HG02981 (cell line): Measurements from ENCODE around the gene PAPOLB.

ENCODE experiments used
- ATAC-seq: cut with Tn5 transposase; IDR thresholded peaks from one replicate; pipeline ENCODE4 v1.9.1; 2021; ENCODE audit warnings: mild to moderate bottlenecking, moderate library complexity; ENCODE audit not compliant: unreplicated experiment

The PAPOLB gene

GRCh38 chr7:4825081-4825480 lies 36.7 kb downstream of the PAPOLB start:
- no peak for ATAC-seq

- ATAC-seq, result no peak
These were observed 37.6 kb downstream of the PAPOLB start for GRCh38 chr7:4824120-4824775.

DNA sequence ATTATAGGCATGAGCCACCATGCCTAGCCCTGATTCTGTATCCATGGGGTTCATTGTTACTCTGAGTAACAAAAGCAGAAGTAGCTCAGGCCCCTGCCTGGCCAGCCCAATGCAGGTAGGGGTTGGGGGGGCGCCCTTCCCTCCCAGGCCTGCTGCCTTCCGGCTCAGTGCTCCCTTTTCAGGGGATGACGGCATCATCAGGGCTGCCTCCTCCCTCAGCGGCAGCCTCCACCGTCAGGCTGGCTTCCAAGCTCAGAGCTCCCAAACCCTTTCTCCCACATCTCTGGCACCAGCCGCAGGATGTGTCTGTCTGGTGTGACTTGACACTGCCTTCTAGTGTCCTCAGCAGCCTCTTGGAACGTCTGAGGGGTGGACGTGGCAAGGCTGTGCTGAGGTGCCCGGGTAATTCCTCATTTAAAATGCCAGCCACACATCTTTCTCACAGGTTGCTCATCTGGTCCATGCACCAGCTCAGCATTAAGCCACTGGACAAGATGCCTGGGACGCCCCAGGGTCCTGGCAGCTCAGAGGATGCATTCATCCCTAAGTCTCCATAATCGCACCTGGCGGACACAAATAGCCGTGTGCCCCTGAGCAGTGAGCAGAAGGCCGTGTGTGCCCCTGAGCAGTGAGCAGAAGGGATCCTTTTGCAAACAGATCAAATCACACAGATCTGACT lies 38.2 kb downstream of the PAPOLB start:
- ATAC-seq, result no peak

- no peak for ATAC-seq
These were observed 39.2 kb downstream of the PAPOLB start for GRCh38 chr7:4822677-4823076.

GRCh38 chr7:4820967-4821471 lies 40.8 kb downstream of the PAPOLB start:
- ATAC-seq, result no peak

GRCh38 chr7:4820405-4820966 lies 41.3 kb downstream of the PAPOLB start:
- ATAC-seq, result no peak

- ATAC-seq, result no peak
These were observed 42.0 kb downstream of the PAPOLB start for GRCh38 chr7:4819560-4820404.

DNA sequence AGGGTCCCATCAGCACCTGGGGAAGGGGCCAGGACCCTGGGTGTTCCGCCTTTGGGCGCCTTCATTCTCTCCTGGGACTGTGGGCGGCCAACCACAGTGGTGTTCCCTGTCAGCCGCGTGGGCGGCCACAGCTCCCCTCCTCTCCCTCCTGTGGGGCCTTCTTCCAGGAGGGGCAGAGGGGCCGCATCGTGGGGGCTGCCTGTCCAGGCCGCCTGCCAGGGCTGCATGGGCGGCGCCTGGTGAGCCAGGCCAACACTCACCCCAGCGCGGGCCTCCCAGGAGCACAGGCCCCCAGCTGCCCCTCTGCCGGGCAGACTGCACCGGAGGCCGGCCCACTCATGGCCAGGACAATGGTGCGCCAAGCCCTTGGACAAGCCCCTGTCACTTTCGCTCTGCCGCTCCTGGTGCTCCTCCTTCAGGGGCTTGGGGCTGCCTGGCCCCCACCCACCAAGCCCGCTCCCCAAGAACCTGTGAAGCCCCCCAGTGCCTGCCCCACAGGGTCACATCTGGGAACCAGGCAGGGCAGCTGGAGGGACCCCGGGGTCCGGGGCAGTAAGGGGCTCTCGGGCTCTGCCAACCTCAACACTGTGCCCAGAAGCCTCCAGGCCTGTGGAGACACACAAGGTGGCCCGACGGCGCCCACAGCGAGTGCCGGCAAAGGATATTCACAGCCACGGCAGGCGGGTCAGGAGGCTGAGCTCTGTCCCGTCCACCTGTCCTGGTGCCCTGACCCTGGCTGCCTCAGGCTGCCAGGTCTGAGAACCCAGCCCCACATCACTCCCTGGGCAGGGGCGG lies 43.6 kb downstream of the PAPOLB start:
- ATAC-seq, result no peak

- no peak for ATAC-seq
These were observed 44.5 kb downstream of the PAPOLB start for GRCh38 chr7:4817178-4817901.

DNA sequence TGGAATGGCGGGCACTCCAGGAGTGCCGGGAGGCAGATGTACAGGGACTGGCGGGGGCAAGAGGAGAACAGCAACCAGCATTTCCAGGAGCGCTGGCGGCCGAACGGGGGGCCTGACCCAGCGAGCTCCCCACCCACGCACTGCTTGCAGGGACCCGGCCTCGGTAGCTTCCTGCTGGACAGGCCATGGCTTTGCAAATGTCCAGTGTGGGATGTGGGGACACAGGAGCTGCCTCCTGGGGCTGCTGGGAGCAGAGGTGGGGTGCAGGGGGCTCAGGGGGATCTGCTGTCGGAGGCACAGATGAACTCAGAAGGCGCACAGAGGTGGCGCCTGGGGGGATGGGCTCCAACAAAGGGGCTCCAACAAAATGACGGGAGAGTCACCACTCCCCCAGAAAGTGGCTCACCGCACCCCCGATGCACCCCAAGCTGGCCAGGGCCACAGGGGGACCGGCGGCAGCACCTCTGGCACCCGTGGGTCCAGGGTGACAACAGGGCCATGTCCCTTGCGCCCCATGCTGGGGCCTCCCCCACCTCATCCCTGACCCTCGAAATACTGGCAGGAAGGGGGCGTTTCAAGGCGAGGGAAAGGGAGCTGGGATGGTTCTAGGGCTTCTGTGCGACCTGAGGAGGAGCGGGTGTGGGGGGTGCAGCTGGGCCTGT lies 45.3 kb downstream of the PAPOLB start:
- ATAC-seq, result no peak

DNA sequence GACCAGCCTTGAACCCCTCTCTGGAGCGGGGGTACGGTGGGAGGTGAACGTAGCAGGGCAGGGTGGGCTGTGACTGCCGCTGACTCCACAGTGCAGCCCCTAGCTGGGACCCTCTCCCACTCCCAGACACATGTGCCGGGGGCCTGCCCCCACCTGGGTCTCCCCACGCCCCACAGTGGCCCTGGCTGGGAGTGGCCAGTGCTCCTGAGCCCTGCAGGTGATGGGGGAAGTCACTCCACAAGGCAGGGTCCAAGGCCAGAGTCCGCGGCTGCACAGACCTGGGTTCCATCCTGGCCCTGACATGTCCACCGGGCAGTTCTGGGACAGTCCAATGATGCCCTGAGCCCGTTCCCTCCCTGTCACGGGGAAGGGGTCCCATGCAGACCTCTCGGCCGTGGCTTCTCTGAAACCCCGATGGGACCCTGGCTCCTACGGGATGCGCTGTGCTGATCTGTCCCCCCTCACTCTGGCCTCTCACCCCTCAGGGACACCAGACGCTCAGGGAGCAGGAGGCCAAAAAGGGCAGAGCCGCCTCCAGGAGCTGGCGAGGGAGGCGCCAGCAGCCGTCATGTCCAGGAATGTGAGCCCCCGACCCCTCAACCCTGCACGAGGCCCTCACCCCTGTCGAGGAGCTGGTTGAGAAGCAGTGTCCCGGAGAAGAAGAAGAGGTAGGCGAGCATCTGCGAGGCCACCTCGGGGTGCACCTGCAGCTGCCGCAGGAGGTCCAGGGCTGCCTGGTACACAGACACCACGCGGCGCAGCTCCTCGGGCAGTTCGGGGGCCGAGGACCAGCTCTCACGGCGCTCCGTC lies 46.0 kb downstream of the PAPOLB start:
- ATAC-seq, result no peak

- no peak for ATAC-seq
These were observed 46.7 kb downstream of the PAPOLB start for GRCh38 chr7:4815121-4815520.

GRCh38 chr7:4814433-4814832 lies 47.4 kb downstream of the PAPOLB start:
- ATAC-seq, result no peak

DNA sequence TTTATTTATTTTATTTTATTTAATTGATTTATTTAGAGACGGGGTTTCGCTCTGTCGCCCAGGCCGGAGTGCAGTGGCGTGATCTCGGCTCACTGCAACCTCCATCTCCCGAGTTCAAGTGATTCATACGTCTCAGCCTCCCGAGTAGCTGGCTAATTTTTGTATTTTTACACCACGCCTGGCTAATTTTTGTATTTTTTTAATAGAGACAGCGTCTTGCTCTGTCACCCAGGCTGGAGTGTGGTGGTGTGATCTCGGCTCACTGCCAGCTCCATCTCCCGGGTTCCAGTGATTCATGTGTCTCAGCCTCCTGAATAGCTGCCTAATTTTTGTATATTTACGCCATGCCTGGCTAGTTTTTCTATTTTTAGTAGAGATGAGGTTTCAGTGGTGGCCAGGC lies 52.2 kb downstream of the PAPOLB start:
- ATAC-seq, result no peak

DNA sequence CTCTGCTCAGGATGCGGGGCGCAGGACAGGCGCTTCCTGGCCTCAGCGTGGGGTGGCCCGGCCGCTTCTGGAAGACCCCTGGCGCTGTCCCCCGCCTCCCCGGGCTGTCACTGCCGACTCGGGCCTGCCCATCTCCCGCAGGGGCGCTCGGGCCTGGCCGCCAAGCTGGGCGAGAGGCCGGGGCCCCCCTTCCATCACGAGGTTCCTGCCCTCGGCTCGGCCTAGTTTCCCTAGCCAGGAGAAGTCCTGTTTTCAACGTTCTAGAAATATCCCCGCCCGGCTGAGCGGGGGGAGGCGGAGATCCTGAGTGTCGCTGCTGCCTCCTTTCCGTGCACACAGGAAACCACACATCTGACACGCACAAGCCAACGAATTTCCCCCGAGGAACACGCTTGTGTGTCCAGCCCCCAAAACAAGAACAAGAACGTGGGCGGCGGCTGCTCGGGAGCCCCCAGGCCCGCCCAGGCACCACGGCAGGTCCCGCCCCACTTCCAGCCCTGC lies 52.7 kb downstream of the PAPOLB start:
- no peak for ATAC-seq

- no peak for ATAC-seq
These were observed 53.3 kb downstream of the PAPOLB start for GRCh38 chr7:4808565-4808964.

DNA sequence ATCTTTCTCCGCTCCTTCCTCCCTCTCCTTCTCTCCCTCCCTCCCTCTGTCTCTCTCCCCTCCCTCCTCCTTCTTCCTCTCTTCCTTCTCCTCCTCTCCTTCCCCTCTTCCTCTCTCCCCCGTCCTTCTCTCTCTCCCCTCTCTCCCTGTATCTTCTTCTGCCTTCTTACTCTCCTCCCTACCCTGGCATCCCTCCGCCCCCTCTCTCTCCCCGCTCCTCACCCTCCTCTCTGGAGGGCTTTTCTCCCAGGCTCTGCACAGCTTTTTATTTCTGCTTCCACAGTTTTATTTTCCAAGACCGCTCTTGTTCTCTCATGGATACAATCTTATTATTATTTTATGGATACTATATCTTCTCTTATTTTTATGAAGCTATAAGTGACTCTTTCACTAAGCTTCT lies 53.8 kb downstream of the PAPOLB start:
- no peak for ATAC-seq
